Activated naive CD4-positive, alpha-beta T cell treated with anti-CD3 and anti-CD28 coated beads for 36 hours (primary cell): ENCODE measurements around the gene D2HGDH. TPM values are rescaled to one million over a fixed set of nuclear protein-coding genes. Genes with fewer than 3 reads are reported as not detected.
A peak's percentile ranks its signal among the peaks of the same experiment; 100 is the strongest.
"Not testable (repeated sequence)": the region's sequence is repeated elsewhere in the genome, so short reads cannot be mapped to it uniquely, and the experiment has no call there.

Experiments used
- CTCF ChIA-PET: fragments of 350-600 bp; sonication (Branson Sonifier 250); formaldehyde crosslinking; loops from one replicate; lab custom pipeline; 2021; ENCODE audit warnings: antibody characterized with exemption; lab: Charles Lee
- DNase-seq: peaks from one replicate; pipeline ENCODE4 v3.0.0-alpha.2; 2020
- H3K27ac Mint-ChIP-seq: one replicate; pipeline ENCODE4 v1.8.0; 2021; ENCODE audit warnings: mild to moderate bottlenecking, mixed read lengths
- H3K27me3 Mint-ChIP-seq: one replicate; pipeline ENCODE4 v1.8.0; 2021; ENCODE audit warnings: low read depth, mixed read lengths
- H3K36me3 Mint-ChIP-seq: one replicate; pipeline ENCODE4 v1.8.0; 2021; ENCODE audit warnings: low read depth, mixed read lengths
- H3K4me1 Mint-ChIP-seq: one replicate; pipeline ENCODE4 v1.8.0; 2021; ENCODE audit warnings: low read depth, mixed read lengths
- H3K4me3 Mint-ChIP-seq: one replicate; pipeline ENCODE4 v1.8.0; 2021; ENCODE audit warnings: mild to moderate bottlenecking, moderate library complexity, mixed read lengths
- H3K9me3 Mint-ChIP-seq: one replicate; pipeline ENCODE4 v1.8.0; 2021; ENCODE audit warnings: mixed read lengths
- intact Hi-C: fragments of 100-400 bp; cut with micrococcal nuclease; formaldehyde crosslinking; loops from one replicate; pipeline ENCODE4 v1.15.1; 2023
- total RNA-seq, 2 experiments: library from RNA; stranded (reverse); gene quantifications; one replicate each; pipeline ENCODE4 v1.2.3, GENCODE V29; 2021

D2HGDH gene
- total RNA-seq, 2 experiments from 2014 or later = 19.4 to 23.1 TPM

DNA sequence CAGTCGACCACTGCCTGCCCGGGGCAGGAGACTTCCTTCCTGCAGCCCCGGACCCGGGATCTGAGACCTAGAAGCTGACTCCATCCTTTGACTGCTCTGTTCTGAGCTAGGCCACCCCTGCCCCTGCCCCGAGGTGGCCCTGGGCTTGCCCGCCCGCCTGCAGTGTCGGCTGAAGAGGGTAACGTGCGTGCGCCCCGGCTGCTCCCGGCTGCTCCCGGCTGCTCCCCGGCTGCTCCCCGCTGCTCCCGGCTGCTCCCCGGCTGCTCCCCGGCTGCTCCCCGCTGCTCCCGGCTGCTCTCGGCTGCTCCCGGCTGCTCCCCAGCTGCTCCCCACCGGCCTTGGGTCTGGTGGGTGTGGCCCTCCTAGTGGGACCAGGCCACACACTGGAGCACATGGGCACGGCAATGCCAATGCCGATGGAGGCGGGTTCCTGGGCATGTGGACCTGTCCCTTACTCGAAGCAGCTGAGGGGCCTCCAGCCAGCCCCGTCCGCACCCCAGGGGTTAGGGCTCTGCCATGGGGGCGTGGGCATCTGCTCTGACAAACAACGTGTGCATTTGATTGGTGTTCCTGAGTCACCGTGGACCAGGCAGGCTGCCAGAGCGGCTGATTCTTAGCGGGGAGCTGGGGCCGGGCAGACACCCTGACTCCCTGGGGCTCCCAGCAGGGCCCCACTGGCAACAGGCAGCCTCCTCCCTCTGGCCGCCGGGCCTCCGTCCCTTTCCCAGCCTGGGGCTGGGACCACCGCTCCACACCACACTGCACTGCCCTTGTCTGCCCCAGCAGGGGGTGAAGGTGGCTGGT lies 40.2 kb downstream of the D2HGDH start:
- intact Hi-C loops = no loop called here
- no peak for DNase-seq

DNA sequence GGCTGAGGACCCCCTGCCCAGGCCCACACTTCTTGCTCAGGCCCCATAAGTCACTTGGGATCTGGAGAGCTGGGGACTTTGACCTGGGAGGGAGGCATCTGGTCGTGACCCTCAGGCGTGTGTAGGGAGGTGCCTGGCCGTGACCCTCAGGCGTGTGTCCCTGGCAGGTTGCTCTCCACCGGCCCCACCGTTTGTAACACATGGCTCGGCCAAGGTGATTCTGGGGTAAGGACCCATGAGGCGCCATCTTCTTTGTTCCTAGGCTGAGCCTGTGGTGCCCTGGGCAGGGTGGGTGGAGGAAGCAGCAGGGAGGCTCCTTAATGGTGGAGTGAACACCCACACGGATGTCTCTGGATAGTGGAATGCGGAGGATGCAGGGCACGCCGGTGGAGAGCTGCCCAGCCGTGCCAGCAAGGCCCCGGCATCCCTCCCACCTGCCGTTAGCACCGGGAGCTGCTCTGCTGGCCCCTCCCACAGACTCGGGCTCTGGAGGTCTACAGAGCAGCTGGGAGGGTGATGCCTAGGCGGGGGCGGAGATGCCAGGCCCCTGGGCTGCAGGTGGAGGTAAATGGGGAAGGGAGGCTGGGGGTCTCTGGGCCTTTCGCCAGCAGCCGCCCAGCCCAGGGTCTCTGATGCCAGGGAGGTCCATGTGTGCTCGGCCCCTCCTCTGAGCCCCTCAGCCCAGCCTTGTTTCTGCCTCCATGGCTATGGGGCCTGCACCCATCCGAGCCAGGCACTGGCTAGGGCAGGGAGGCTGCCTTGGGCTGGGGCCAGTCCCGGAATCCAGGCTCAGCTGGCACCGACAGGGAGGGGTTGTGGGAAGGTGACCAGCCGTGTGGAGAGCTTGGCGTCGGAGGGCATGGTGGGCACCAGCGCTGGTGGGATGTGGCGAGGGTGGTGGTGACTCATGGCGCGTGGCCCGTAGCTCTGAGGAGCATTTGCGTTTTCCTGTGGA lies 41.1 kb downstream of the D2HGDH start:
- intact Hi-C loops = no loop called here
- no peak for DNase-seq
- Mint-ChIP-seq H3K4me3 (no peak overlapping the region), H3K4me1 (peaks cover 13% of the 10 kb centered on the region), H3K27me3 (peaks cover 3% of the 10 kb centered on the region), H3K27ac (no peak overlapping the region), H3K36me3 (no peaks in the 10 kb centered on the region), H3K9me3 (peaks cover 2% of the 10 kb centered on the region)
- CTCF ChIA-PET = no interaction called here

More for the DNA sequence above, 40.2 kb downstream of the D2HGDH start:
- H3K27me3 Mint-ChIP-seq = peaks cover 3% of the 10 kb centered on the region
- no peak overlapping the region for H3K4me3 Mint-ChIP-seq
- CTCF ChIA-PET = no interaction called here
- H3K4me1 Mint-ChIP-seq = peaks cover 13% of the 10 kb centered on the region
- H3K9me3 Mint-ChIP-seq = no peaks in the 10 kb centered on the region
- H3K36me3 Mint-ChIP-seq = no peaks in the 10 kb centered on the region
- H3K27ac Mint-ChIP-seq = no peak overlapping the region

DNA sequence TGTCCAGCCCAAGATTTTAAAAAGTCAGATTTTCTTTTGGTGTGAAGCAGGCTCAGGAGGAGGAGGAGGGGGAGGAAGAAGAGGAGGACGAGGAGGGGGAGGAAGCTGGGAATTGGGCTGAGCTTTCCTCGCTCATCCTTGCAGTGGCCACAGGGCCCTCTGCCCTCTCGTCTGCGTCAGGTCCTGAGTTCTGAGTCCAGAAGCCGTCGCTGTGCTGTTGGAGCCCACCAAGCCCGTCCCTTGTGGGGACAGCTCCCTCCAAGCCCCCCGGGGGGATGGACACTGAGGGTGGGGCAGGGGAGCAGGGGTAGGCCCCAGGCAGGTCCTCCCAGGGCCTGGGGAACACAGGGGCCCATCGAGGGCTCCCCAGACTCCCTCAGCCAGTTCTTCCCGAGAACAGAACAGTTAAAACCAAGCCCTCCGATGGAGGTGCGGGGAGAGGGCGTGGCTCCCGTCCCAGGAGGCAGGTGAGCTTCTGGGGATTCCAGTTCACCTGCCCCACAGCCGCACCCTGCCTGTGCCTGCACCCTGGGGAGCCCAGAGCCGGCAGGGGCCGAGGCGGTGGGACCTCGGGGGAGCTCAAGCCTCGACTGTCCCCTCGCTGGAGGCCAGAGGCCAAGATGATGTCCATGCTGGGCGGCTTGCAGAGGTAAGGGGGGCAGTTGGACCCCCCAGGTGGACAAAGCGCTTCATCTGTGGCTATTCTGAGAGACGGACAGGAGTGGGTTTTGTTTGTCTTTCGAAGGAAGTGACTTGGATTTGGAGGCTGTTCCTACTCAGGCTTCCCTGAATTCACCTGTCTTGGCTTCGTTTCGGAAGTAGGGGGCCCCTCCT lies 42.1 kb downstream of the D2HGDH start, which contains the start of gene GAL3ST2:
Gene GAL3ST2, plus strand, starts transcription at position 487 of the 834 bp plus-strand sequence. Its CDS starts 134 bp downstream, at position 621.
- peaks cover 3% of the 10 kb centered on the region for H3K27me3 Mint-ChIP-seq
- no peak within 1 kb of the TSS for H3K4me3 Mint-ChIP-seq
- peaks cover 13% of the 10 kb centered on the region for H3K4me1 Mint-ChIP-seq
- intact Hi-C loops = no loop called here
- H3K27ac Mint-ChIP-seq = no peak within 1 kb of the TSS
- H3K36me3 Mint-ChIP-seq = peaks cover 2% of the 10 kb centered on the region
- H3K9me3 Mint-ChIP-seq = peaks cover 8% of the 10 kb centered on the region
- CTCF ChIA-PET = no interaction called here
- DNase-seq = no peak

- Mint-ChIP-seq H3K27me3 (peaks cover 3% of the 10 kb centered on the region), H3K4me1 (peaks cover 8% of the 10 kb centered on the region), H3K9me3 (peaks cover 8% of the 10 kb centered on the region), H3K36me3 (peaks cover 2% of the 10 kb centered on the region), H3K4me3 (no peak overlapping the region), H3K27ac (no peak overlapping the region)
- CTCF ChIA-PET = no interaction called here
- intact Hi-C loops = no loop called here
- no peak for DNase-seq
Observed at GRCh38 chr2:241777170-241777685, 42.8 kb downstream of the D2HGDH start.

GRCh38 chr2:241777686-241778627 lies 43.5 kb downstream of the D2HGDH start:
- no peak for DNase-seq
- Mint-ChIP-seq H3K4me1 (peaks cover 1% of the 10 kb centered on the region), H3K27me3 (peaks cover 3% of the 10 kb centered on the region), H3K4me3 (no peak overlapping the region), H3K36me3 (peaks cover 2% of the 10 kb centered on the region), H3K27ac (no peak overlapping the region), H3K9me3 (peaks cover 8% of the 10 kb centered on the region)
- intact Hi-C loops = no loop called here
- CTCF ChIA-PET = interaction anchor here (1.1 kb wide), 1 partner anchor 101 kb away, joined by 3 read pairs; no protein-coding TSS in a partner anchor

DNA sequence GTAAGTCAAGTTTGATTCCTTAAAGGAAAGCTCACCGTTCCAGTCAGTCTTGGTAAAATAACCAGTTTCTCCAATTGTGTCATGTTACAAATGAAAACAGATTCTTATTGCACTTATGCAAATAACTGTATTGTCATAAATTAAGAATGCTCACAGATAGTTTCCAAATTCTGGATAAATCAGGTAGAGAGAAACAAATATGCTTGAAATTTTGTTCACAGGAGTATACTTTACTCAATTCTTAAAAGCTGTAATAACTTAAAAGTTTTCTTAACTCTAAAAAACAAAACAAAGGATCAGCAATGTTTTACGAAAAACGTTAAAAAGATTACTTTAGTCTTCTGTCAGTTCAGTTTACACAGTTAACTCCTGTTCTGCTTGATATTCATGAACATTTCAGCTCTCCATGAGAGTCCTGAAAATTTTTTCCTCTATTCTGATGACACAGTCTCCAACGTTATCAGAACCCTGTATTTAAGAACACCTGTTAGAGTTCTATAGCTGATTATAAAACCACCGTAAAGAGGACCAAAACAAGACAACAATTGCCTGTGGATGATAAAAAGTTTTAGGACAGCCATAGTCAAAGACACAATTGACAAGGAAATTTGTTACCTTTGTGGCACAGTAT lies 46.6 kb downstream of the D2HGDH start:
- CTCF ChIA-PET = no interaction called here
- no peaks in the 10 kb centered on the region for H3K4me1 Mint-ChIP-seq
- H3K36me3 Mint-ChIP-seq = peaks cover 2% of the 10 kb centered on the region
- H3K27me3 Mint-ChIP-seq = peaks cover 4% of the 10 kb centered on the region
- H3K27ac Mint-ChIP-seq = no peak overlapping the region
- no peak for DNase-seq
- H3K4me3 Mint-ChIP-seq = no peak overlapping the region
- intact Hi-C loops = no loop called here
- H3K9me3 Mint-ChIP-seq = peaks cover 8% of the 10 kb centered on the region

- H3K36me3 Mint-ChIP-seq, CTCF ChIA-PET: not testable (repeated sequence)
Observed at GRCh38 chr2:241782053-241782452, 47.6 kb downstream of the D2HGDH start.

GRCh38 chr2:241788135-241788534 lies 53.7 kb downstream of the D2HGDH start:
- H3K4me3 Mint-ChIP-seq = no peak overlapping the region
- peaks cover 25% of the 10 kb centered on the region for H3K9me3 Mint-ChIP-seq
- peaks cover 7% of the 10 kb centered on the region for H3K27me3 Mint-ChIP-seq
- CTCF ChIA-PET = interaction anchor here (0.6 kb wide), 1 partner anchor 62 kb away, joined by 3 read pairs; no protein-coding TSS in a partner anchor
- intact Hi-C loops = loop anchor here (1.0 to 2.0 kb wide), 2 partner anchors 71 to 79 kb away; no protein-coding TSS in a partner anchor
- H3K4me1 Mint-ChIP-seq = peaks cover 21% of the 10 kb centered on the region
- peaks cover 10% of the 10 kb centered on the region for H3K36me3 Mint-ChIP-seq
- DNase-seq = no peak
- peak overlapping the region; percentile 21 for H3K27ac Mint-ChIP-seq

More at GRCh38 chr2:241782053-241782452, 47.6 kb downstream of the D2HGDH start:
- H3K4me3 Mint-ChIP-seq, H3K27ac Mint-ChIP-seq, H3K4me1 Mint-ChIP-seq, intact Hi-C loops, DNase-seq, H3K27me3 Mint-ChIP-seq, H3K9me3 Mint-ChIP-seq: not testable (repeated sequence)

DNA sequence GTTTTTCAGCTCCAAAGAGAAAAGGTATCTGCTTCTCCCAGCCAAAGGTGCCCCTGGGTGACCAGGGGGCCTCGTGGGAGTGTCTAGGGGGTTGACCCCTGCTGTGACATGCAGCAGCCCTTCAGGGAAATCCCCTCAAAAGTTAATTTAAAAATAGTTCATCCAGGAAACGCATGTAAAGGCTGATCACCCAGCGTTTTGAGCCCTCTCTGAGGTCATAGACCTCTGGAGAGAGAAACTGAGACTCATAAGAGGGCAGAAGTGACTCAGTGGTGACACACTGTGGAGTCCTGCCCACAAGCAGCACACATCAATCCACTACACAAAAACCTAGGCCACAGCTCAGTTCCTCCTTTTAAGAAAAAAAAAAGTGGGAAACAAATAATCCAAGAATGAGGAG lies 54.1 kb downstream of the D2HGDH start:
- intact Hi-C loops = loop anchor here (1.0 to 2.0 kb wide), 2 partner anchors 71 to 78 kb away; no protein-coding TSS in a partner anchor
- Mint-ChIP-seq H3K4me1 (peaks cover 21% of the 10 kb centered on the region), H3K9me3 (peaks cover 25% of the 10 kb centered on the region), H3K27me3 (peaks cover 7% of the 10 kb centered on the region), H3K36me3 (peaks cover 10% of the 10 kb centered on the region), H3K27ac (peak overlapping the region; percentile 21), H3K4me3 (no peak overlapping the region)
- CTCF ChIA-PET = interaction anchor here (2.1 kb wide), 1 partner anchor 90 kb away, joined by 7 read pairs; no protein-coding TSS in a partner anchor
- peak; percentile 75 for DNase-seq

GRCh38 chr2:241791385-241791784 lies 57.0 kb downstream of the D2HGDH start:
- H3K27me3 Mint-ChIP-seq, H3K27ac Mint-ChIP-seq, CTCF ChIA-PET, H3K4me3 Mint-ChIP-seq, intact Hi-C loops, DNase-seq: not testable (repeated sequence)
- Mint-ChIP-seq H3K9me3 (peaks cover 25% of the 10 kb centered on the region), H3K4me1 (peaks cover 21% of the 10 kb centered on the region), H3K36me3 (peaks cover 10% of the 10 kb centered on the region)
